Muscle of arm (tissue), 14 donors: ENCODE measurements around the gene ZNF98. TPM values are rescaled to one million over a fixed set of nuclear protein-coding genes. Genes with fewer than 3 reads are reported as not detected.
A peak's percentile ranks its signal among the peaks of the same experiment; 100 is the strongest.

Experiments
- DNase-seq: peaks from one replicate; pipeline ENCODE4 v3.0.0-alpha.2; 2013
- long read RNA-seq, 11 donors: transcript quantifications; one replicate each; lab custom pipeline, GENCODE V29; 2026
- polyA plus RNA-seq, 12 donors: library from polyadenylated mRNA; unstranded; fragments of 120-200 nt; gene quantifications; one replicate each; pipeline ENCODE4 v1.2.1, GENCODE V29; 2013; ENCODE audit not compliant: insufficient read length in 12 of 12

ZNF98 gene
- 1 to 10 TPM in 8 of 12 donors, under 1 TPM in 2, not detected in 2; 0.38 to 3.9 (median 1.8) TPM for polyA plus RNA-seq
- long read RNA-seq, donor 1: 0 reads
- long read RNA-seq, donor 2: 0 reads
- long read RNA-seq, donor 3: 0 reads
- long read RNA-seq, donor 4: 0 reads
- long read RNA-seq, donor 5: 0 reads
- long read RNA-seq, donor 6, partial matches to known transcripts: 0 of 1 reads
- long read RNA-seq, donor 6, other reads (novel, unspliced or antisense): 0 of 1 reads
- long read RNA-seq, donor 7: 0 reads
- long read RNA-seq, donor 8: 0 reads
- long read RNA-seq, donor 9: 0 reads
- long read RNA-seq, donor 10: 0 reads
- long read RNA-seq, donor 11: 0 reads

DNA sequence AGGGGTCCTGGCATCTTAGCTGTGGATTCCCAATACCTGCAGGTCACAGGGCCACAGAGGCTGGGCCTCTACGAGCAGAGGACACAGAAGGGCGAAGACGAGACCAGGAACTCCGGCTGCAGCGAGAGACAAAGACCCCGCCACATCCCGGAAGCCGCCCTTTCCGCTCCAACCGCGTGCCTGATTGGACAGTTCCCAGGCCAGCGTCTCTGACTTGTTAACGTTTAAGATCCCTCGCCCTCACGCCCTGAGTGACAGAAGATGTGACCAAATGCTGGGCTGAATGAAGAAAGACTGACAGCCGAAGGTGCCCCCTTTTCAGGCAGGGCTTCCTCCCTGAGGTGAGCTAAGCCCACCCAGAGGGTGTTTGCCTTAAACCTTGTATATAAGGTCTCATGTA lies at the start of gene ZNF98:
Gene ZNF98 (minus strand): TSS at position 136 of the 400 bp plus-strand sequence. CDS start 122 bp downstream, at position 14.
- peak; percentile 48 for DNase-seq

DNA sequence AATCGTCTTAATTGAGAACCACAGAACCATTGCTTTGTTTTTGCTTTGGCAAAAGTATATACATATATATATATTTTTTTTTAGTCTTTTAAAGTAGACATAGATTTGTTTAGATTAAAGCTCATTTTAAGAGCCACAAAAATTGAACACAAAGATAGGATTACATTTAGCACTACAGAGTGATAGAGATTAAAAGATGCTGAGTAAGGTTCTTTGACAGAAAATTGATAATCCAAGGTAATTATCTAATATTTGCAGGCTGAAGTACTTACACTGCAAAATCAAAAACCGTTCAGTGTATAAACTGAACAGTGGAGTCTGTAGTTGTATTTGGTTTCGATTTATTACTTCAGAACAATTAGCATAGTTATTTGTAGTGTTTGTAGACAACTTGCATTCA lies 24.5 kb upstream of the ZNF98 start:
- DNase-seq: no peak

DNA sequence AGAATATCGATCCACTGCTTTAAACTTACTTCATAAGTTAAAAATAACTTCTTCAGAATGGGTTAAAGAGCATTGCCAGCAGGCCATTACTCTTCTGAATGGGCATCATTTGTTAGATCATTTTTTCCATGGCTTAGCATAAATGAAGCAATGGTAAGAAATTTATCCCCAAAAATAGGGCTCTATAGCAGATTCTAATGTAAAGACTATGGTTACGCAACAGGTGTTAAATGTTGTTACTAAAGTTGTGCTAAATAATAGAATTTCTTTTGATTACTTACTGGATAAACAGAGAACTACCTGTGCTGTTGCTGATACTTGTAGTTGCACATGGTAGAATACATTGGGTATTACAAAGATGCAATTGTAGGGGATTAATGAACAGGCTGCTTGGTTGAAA lies 15.9 kb upstream of the ZNF98 start:
- DNase-seq: no peak

DNA sequence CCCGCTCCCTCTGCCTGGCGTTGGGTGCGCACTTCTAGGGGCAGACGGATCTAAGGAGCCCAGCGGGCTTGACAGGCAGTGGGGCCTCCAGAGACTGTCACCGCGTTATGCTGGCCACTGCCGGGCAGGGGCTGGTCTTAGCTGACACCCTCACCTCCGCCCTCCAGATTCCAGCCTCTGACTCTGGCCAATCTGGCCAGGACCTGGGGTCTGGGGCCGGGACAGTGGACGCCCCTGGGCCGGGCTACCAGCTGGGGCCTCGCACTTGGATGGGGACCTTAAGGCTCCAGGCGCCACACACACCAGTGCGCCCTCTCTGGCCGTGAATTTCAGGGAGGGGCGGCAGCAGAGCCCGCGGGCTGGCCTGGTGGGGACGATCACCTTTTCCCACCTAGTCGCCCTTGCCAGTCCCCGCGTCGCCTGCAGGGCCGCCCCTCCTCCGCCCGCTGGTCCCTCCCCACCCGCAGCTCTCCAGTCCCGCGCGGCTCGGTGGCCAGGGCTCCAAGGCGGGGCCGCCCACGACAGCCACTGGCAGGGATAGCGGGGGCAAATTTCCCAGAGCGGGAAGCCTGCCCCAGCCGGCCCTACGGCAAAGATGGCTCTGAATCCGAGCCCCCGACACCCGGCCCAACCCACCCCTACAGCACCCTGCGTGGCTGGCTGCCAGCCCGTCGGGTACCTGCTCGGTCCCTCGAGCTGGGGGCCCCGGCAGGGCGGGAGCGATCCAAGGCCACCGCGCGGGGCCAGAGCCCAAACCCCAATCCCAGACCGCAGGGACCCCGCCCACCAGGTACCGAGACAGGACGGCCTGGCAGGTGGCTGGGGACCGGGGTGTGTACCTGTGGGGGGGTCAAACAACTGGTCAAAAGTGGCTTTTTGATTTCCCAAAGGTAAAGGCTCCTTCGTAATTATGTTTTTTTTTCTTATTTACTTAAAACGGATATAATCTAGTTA lies 6.1 kb upstream of the ZNF98 start:
- DNase-seq: no peak

DNA sequence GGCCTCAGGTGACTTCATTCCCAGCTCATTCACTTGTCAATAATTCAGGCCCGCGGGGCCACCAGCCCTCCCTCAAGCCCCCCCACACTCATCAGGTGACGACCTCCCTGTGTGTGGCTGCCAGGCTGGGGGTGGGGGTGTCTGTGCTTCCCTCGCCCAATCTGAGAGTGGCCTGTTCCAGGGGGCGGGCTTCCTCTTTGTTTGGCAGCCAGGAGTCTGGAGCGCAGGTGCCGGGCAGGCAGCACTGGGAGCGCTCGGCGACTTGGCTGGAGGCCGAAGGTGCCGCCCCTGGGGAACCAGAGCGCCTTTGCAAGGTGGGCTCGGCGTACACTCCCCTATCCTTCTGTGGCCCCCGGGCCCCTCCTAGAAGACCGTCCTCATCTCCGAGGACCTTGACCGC lies 5.4 kb upstream of the ZNF98 start:
- DNase-seq: no peak

DNA sequence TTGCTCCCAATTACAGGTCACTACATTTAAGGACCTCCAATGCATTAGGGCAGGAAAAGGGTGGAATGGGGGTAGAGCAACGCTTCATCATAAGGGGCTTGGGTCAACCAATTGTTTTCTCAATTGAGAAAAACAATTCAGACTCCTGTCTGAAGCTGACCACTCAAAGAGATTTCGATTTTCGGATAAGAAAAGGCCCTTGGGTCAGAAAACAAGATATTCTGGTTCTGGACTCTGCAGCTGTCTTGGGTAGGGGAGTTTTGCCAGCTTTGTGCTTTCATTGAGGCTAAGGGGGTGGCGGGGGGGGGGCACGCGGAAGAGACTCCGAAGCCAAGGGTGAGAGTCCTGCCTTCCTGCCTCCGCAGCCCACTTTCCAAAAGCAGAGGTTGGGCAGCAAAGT lies 4.8 kb upstream of the ZNF98 start:
- no peak for DNase-seq

DNA sequence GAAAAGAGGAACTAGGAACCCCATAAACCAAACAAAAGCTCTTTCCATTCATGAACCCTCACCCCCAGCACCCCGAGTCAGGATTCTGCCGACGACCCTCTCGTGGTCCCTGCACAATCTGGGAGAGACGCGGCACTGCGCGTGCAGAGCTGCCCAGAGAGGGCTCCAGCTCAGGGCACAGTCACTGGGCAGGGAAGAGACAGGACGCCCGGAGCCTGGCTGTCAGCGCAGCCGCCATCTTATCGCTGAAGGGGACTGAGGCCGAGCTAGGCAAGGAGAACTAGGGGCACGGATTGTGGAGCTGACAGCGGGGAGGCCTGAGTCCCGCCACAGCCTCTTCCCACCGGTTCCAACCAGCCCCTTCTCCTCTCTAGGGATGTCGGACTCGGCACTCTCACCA lies 349 bp downstream of the ZNF98 start:
- DNase-seq: no peak

DNA sequence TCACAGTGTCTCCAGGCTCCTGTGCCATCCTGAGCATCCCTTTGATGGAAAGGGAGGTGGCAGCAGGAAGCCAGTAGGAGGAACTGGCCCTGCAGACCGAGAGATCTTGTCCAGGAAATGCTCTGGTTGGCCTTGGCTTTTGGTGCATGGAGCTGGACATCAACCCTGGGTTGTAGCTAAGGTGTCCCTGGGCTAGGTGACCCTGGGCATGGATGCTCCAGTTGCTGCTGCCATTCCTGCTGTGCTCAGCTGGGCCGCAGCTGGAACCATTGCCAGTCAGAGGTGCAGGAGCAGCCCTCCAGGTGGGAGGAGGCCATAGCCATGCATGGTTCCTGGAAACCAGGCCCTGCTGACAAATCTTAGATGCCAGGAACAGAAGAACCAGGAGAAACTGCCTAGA lies 67.5 kb downstream of the ZNF98 start:
- DNase-seq: no peak

Other genes starting within 250 kb of the ZNF98 start
- gene ZNF676, start 225.4 kb downstream of the ZNF98 start, polyA plus RNA-seq: 1 to 10 TPM in 1 of 12 donors, under 1 TPM in 5, not detected in 6; 0.16 to 1.0 (median 0.44) TPM
- under 1 TPM in 5 of 12 donors, not detected in 7; 0.05 to 0.21 (median 0.11) TPM for gene ZNF729, start 135.9 kb downstream of the ZNF98 start, polyA plus RNA-seq
- gene ZNF492, start 212.0 kb upstream of the ZNF98 start, polyA plus RNA-seq: 1 to 10 TPM in 6 of 12 donors, under 1 TPM in 4, not detected in 2; 0.75 to 1.9 (median 1.2) TPM